GM18909 (cell line): ENCODE measurements around the gene CES3.

Experiments
- ATAC-seq: cut with Tn5 transposase; IDR thresholded peaks from one replicate; pipeline ENCODE4 v1.9.1; 2021; ENCODE audit warnings: mild to moderate bottlenecking; ENCODE audit not compliant: unreplicated experiment, poor library complexity

CES3 gene, protein sequence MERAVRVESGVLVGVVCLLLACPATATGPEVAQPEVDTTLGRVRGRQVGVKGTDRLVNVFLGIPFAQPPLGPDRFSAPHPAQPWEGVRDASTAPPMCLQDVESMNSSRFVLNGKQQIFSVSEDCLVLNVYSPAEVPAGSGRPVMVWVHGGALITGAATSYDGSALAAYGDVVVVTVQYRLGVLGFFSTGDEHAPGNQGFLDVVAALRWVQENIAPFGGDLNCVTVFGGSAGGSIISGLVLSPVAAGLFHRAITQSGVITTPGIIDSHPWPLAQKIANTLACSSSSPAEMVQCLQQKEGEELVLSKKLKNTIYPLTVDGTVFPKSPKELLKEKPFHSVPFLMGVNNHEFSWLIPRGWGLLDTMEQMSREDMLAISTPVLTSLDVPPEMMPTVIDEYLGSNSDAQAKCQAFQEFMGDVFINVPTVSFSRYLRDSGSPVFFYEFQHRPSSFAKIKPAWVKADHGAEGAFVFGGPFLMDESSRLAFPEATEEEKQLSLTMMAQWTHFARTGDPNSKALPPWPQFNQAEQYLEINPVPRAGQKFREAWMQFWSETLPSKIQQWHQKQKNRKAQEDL

GRCh38 chr16:66961065-66961744 is at the start of gene CES3:
CES3 (plus strand) TSS chr16:66961266; CDS start chr16:66961308, 42 bp downstream.
- peak; percentile 72 for ATAC-seq

GRCh38 chr16:66911801-66912200 is 49.3 kb upstream of the CES3 start:
- no peak for ATAC-seq

DNA sequence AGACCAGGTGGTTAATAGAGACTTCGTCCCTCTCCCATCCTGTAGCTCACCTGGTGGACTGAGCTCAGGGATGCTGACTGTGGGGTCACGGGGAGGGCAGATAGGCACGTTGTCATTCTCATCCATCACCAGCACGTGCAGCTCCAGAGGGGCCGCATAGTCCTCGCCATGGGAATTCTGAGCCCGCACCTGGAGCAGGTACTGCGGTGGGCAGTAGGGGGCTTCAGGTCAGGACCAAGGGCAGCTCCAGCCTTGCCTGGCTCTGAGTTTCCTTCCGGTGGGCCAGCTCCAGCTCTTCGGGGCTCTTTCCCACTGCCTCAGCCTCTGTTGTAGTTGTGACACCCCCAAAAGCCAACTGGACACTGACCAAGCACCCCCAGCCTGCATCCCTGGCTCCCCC is 48.0 kb upstream of the CES3 start:
- ATAC-seq: no peak

- no peak for ATAC-seq
Observed at GRCh38 chr16:66913711-66914110, 47.4 kb upstream of the CES3 start.

DNA sequence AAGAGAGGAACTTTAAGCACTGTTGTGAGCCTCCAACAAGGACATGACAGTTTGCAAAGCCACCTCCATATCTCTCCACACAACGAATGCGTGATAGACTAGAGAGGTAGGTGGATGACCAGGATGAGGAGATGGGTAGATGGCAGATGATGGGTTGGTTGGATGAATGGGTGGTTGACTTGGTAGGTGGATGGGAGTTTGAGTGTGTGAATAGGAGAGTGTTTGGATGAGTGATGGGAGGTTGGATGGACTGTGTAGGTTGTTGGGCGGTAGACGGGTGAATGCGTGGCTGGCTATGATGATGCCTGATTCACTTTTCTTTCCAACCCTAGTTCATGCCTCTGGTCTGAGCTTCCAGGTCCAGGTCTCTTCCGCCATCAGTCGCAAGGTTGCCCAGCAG is 46.5 kb upstream of the CES3 start:
- no peak for ATAC-seq

DNA sequence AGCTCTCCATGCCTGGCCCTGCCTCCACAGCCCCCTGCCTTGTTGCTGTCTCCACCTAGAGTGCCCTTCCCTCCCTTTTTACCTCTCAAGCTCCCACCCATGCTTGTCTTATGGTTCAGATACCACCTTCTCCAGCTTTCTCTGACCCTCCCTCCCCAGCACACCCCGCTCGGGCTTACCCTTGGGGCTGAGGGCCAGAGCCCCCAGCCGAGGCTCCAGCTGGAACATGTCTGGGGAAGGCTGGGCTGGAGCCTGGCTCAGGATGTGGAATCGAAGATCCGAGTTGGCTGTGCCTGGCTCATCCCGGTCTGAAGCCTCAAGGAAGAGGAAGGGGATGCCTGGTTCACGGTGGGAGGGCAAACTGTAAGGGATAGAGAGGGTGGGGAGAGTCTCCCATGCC is 46.0 kb upstream of the CES3 start:
- ATAC-seq: no peak

GRCh38 chr16:66916518-66916917 is 44.5 kb upstream of the CES3 start:
- ATAC-seq: no peak

GRCh38 chr16:66917741-66918140 is 43.3 kb upstream of the CES3 start:
- ATAC-seq: no peak

- ATAC-seq: no peak
Observed at GRCh38 chr16:66918355-66918754, 42.7 kb upstream of the CES3 start.

- ATAC-seq: no peak
Observed at GRCh38 chr16:66918803-66919568, 42.1 kb upstream of the CES3 start, which contains the start of gene CDH16. CDH16 (minus strand) TSS chr16:66918885; CDS start chr16:66918065, 820 bp downstream.

GRCh38 chr16:66919569-66920298 is 41.3 kb upstream of the CES3 start:
- no peak for ATAC-seq

- ATAC-seq: no peak
Observed at GRCh38 chr16:66920299-66920590, 40.8 kb upstream of the CES3 start.

- no peak for ATAC-seq
Observed at GRCh38 chr16:66920924-66921680, 40.0 kb upstream of the CES3 start.

DNA sequence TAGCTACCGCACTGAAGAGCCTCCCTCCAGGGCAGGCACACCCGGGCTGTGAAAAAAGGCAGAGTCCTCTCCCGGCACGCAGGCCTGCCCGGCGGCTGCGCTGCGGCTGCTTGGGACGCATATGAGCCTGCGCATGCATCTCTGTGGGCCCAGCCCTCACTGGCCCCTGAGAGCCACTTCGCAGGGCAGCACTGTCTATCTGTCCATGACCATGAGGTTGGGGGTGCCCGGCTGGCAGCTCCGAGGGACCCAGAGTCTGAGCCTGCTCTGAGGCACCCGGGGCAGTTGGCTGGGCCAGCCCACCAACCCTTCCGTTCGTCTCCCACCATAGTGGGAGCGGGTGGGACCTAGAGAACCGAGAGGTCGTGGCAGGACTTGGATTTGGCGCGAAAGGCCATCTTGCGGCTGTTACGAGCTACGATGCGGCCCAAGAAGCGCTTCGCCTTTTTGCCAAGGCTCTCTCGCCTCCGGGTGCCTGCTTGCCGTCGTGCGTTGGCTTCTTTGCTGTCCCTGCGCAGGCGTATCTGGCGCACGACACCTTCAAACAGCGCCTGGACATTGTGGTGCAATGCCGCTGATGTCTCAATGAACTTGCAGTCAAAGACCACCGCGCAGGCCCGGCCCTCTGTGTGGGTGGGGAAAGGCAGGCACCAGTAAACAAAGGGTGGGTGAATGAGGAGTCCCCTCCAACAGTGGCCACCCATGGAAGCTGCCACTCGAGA is 39.2 kb upstream of the CES3 start:
- no peak for ATAC-seq

DNA sequence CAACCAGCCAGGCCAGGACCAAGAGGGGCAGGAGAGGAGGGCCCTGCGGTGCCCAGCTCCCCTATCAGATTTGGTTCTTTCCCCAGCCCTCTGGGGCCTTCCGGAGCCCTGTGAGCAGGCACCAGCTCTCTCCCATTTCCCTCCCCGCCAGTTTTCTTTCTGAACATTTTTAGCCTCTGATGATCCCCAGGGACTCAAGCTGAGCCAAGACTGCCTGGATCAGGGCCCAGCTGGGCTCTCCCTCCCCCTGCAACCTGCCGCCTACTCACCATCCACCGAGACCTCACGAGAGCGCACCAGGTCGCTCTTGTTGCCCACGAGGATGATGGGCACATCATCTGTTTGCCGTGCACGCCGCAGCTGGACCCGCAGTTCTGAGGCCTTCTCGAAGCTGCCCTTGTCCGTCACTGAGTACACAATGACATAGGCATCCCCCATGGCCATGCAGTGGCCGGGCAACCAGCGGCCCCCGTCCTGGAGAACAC is 37.8 kb upstream of the CES3 start:
- no peak for ATAC-seq

- no peak for ATAC-seq
Observed at GRCh38 chr16:66923866-66924265, 37.2 kb upstream of the CES3 start.

- peak; percentile 52 for ATAC-seq
Observed at GRCh38 chr16:66924527-66925321, 36.3 kb upstream of the CES3 start.

GRCh38 chr16:66925322-66925840 is 35.7 kb upstream of the CES3 start, which contains the start of gene RRAD:
RRAD (minus strand) TSS chr16:66925535; CDS start chr16:66925179, 356 bp downstream.
- ATAC-seq: peak; percentile 30
